MV-4-11 (cell line): ENCODE results near the gene AK9.
A peak's percentile ranks its signal among the peaks of the same experiment; 100 is the strongest.

ENCODE experiments used
- DNase-seq: peaks from one replicate; lab custom pipeline; 2025; lab: John Stamatoyannopoulos, UW

The AK9 gene

DNA sequence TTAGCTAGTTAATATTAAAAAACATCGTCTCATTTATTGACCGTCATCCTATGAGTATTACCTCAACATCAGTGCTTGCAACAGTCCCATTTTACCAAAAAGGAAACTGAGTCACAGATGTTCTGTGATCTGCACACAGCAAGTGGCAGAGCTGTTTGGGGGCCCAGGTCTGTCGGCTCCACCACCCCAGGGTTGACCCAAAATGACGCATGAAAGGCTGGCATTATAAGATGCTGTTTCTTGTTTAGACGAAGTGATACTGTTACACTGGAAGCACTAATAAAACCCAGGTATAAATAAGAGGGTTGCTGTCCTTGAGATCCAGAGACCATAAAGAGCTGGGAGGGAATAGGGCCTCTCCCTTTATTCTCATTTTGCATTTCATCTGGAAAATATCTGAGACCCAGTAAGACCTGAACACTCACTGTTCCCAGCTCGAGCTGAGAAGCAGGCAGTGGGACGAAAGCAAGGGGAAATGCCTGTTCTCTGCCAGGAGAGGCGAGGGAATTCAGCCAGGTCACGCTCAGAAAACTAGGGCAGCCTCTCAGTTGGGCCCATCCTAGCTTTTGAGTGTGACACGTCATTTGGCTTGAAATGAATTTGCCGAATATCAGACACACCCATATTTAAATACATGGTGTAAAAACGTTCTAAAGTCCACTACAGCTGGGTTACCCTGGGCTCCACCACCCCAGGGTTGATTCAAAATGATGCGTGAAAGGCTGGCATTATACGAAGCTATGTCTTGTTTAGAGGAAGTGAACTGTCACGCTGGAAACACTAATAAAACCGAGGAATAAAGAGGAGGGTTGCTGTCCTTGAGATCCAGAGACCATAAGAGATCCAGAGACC lies 234.1 kb downstream of the AK9 start:
- DNase-seq, result no peak

DNA sequence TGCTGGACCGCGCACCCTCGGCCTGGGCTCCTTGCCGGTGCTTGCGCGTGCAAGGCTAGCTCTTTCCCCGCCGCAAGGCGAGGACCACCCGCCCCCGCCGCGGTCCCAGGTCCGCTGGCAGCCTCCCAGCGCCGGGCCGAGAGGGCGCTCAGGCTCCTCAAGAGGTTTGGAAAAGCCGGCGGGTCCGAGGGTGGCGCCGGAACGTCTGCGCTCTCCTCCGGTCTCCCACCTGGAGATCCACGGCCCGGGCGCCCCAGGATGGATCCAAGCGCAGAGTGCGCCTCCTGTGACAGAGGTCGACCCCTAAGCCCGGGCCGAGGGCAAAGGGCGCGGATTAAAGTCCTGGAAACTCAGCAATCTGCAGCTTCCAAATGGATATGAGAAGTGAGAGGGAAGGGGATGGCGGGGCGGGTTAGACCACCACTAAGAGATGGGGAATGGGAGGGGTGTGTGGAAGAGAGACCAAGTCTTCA lies 234.9 kb downstream of the AK9 start:
- no peak for DNase-seq

DNA sequence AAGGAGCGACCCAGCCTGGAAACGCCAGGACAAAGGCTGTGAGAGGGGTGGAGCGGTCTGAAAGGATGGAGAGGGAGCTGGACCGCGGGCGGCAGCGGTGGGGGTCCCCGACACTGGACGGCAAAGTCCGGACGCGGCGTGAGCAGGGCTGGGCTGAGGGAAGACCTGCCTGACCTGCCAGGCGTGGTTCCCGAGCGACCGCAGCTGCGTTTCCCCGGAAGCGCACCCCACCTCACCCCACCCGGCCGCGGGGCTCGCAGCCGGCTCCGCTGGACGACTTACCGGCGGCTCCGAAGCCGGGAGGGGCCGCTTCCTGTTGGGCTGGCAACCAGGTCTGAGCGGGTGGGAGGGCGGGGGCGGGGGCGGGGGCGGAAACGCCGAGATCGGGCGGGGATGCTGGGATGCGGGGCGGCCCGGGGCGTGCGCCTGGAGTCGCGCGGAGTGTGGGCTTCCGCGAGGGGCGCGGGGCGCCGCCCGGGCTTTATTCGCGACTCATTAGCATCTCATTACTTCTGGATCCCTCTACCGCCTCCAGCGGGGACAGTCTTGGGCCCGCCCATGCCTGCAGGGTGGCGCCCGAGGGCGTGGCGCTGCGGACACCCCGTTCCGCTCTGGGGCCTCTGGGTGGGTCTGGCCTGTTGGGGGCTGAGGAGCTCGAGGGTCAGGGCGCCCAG lies 235.4 kb downstream of the AK9 start, which contains the start of gene MICAL1:
Gene MICAL1, minus strand, starts transcription at position 336 of the 674 bp plus-strand sequence. CDS start 1,576 bp downstream, outside the sequence.
- peak; percentile 81 for DNase-seq

DNA sequence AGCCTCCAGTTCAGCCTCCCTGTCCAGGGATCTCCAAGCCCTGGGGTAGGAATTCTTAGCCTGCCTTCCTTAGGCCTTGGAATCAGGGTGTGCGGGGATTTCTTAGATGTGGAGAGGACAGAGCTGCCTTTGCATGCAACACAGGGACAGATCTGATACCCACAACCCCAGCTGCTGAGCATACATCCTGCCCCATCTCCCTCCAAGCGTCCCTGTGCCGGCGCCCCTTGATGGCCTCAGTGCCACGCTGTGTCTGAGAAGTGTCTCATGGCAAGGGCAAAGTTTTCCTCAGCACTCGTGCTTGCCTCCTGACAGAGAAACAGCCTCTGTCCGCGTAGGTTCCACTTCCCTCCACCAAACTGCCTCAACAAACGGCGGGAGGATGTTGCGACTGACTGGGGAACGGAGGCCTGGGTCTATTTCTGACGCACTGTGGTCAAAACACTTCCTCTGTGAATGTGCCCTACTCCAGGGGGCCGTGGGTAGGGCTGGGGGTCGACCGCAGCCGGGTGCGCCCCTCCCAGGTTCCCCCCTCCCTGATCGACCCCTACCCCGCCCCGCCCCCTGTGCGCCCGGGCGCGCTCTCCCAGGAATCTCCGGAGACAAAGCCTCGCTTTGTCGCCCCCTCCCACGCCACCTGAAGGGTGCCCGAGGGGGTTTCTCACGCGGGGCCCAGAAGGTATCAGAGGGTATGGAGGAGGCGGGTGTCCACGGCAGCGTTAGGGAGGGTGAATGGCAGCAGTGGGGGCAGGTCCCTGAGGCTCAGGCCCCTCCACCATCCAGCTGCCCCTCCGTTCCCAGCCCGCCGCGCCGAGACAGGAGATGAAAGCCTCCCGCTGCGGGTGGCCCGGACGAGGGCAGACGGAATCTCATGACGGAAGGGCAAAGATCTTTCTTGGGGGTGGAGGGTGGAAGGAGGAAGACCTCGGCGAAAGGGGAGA lies 236.2 kb downstream of the AK9 start:
- DNase-seq, result peak; percentile 89

DNA sequence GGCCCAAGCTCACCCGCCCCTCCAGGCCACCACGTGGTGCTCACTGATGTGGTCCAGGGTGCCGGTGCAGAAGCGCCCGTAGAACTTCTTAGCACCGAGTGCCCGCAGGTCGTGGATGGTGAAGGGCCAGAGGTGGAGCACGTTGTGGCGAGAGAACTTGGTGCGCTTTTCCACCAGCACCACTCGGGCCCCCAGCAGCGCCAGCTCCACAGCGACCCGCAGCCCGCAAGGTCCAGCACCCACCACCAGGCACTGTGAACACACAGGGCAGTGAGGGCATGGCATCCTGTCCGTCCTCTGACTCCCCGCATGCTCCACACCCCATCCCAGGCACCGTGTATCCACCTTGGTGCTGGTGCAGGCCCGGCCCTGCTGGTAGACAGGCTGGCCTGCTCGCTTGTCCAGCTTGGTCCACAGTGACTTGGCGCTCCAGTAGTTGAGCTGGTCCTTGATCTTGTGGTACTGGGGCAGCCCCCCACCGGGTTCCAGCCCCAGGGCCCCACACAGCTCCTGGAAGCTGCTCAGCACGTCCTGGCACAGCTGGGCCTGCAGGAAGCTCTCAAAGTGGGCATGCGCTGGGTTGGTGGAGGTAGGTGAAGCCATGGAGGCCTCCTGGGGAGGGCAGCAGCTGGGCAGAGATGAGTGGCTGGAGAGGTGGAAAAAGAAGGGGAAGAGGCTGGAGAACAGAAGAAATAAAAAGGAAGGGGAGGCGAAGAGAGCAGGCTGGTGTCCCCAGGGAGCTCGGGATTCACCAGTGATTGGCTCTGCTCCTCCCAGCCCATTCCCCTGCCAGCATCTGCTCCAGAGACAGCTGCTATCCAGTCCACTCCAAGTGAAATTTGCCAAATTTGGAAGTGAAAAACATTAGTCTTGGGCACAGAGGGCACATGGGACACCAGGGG lies 237.2 kb downstream of the AK9 start:
- DNase-seq, result peak; percentile 12

DNA sequence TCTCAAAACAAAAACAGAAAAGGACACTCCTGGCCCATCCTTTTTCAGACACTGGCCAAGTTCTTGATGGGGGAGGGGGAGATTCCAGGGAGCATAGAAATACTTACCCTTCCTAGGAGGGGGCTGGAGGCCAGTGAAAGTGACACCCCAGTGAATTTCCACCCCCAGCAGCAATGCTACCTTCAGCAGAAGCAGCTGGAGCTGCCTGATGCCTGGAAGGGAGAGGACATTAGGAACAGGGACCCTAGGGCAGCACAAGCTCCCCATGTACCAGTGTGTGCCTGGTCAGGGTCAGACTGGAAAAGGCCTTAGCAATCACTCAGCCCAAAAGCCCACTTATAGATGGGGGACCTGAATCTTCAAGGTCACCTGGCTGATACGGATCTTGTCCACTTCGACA lies 237.8 kb downstream of the AK9 start:
- DNase-seq, result no peak

DNA sequence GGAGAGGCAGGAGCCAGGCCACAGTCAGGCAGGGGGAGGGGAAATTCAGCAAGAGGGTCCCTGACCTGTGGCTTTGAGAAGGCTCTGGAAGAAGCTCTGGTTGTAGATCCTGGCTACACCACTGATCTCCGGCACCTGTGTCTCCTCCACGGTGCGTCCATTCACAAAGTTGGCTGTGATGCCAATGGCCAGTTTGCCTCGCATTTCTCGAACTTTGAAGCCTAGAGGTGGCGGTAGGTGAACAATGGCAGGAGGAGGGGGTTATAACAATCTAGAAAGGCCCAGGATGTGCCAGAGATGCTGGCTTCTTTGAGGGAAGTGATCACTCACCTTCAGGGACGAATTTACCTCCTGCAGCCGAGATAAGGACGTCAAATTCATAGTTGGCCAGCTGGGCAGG lies 238.8 kb downstream of the AK9 start:
- no peak for DNase-seq

DNA sequence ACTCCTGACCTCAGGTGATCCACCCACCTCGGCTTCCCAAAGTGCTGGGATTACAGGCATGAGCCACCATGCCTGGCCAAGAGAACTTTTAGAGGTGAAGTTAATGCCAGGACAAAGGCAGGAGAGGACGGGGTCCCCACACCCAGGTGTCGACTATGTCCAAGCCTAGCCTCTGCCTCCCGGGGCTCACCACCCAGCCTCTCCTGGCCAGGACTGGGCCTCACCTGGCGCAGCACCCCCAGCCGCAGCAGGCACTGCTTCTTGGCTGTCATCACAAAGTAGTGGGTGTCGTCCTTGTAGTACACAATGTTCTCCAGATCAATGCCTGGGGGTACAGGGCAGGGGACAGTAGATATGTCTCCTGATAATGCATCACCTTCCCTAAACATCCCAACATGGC lies 239.6 kb downstream of the AK9 start:
- no peak for DNase-seq

DNA sequence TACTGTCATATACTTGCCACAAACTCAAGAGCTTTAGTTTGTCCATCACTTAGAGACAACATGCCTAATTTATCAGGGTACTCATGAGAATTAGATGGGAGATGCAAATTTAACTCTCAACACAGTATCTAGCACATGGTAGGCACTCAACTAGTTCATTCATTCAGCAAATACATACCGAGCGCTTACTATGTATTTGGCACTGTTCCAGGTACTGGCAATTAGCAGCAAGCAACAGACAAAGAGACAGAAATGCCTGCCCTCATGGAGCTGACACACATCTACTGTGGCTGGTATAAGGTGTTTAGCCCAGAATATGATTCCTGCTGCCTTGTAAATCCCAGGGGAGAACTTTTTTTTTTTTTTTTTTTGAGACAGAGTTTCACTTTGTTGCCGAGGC lies 240.2 kb downstream of the AK9 start:
- DNase-seq, result no peak

DNA sequence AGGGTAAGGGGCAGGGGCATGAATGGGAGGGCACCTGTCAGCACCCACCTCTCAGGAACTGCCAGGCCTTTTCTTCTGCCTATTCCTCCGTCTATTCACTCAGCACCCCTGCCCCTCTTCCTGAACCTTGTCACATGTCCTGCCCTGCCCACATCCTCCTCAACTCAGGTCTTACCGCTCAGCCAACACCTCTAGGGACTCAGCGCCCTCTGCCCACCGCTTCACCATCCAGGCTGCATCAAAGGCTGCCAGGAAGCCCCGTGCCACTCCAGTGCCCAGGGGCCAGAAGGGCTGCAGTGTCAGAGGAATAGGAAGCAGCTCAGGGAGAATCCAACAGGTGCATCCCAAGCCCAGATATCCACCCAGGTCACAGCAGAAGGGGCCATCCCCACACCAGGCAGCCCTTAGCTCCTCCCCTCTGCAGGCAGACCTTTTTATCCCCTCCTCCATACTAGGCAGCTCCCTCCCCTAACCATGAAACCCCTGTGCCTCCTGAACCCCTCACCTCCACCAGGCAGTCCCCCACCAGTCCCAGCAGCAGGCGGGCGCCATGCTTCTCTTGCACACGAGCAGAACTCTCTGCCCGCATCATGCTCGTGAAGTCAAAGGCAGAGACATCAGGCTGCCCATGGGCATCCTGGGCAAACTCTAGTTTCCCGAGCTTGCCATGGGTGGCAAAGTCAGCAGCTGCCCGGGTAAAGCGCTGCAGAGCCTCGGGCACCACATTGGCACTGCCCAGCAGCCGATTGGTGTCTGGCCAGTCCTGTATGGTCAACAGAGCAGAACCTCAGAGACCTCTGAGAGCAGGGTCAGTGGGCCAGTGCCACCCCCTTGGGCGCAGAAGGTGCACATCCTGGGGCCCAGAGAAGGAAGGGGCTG lies 241.0 kb downstream of the AK9 start:
- DNase-seq, result no peak

DNA sequence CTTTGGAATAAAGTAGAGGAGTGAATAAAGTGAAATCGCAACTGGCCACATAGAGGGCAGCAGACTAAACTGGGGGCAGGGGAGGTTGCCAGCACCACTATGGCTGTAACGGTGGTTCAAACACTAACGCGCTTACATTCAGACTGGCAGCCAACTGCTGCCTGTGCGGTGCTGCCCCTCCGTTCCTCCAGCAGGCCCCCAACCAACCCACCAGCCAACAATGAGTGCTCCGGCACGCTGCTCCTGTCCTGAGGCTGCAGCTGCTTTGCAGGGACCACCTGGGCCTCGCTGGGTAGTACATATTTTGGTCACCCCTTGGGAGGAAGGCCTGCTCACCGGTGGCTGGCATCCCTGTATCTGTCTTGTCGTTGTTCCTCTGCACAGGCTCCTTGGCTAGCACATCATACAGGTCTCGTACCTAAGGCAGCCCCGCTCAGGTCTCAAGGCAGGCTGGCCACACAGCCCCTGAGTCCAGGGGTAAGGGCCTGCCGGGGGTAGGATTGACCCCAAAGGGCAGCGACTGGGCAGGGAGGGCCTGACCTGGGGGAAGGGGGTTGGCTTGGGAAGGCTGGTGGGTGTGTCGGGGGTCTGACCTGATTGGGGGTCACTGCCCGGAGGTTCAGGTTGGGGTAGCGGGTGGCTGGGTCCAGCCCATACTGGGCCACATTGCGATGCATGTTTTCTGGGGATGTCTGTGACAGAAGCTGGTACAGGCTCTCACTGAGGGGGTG lies 241.8 kb downstream of the AK9 start:
- no peak for DNase-seq

DNA sequence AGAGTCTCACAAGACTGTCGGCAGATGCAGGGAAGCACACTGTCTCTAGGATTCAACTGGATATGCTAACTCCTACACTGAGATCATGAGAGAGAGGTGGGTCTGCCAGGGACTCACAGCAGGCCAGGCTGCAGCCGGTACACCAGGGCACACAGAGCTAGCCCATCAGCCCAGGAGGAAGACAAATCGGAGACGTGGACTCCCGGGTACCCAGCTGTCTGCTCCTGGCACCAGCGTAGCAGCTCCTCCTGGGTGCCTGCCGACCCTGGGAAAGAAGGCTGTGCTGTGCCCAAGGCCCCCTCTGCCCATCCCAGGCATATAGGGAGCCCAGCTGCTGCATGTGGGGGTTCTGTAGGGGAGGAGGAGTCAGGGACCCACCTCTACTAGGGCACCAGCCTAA lies 242.4 kb downstream of the AK9 start:
- no peak for DNase-seq

DNA sequence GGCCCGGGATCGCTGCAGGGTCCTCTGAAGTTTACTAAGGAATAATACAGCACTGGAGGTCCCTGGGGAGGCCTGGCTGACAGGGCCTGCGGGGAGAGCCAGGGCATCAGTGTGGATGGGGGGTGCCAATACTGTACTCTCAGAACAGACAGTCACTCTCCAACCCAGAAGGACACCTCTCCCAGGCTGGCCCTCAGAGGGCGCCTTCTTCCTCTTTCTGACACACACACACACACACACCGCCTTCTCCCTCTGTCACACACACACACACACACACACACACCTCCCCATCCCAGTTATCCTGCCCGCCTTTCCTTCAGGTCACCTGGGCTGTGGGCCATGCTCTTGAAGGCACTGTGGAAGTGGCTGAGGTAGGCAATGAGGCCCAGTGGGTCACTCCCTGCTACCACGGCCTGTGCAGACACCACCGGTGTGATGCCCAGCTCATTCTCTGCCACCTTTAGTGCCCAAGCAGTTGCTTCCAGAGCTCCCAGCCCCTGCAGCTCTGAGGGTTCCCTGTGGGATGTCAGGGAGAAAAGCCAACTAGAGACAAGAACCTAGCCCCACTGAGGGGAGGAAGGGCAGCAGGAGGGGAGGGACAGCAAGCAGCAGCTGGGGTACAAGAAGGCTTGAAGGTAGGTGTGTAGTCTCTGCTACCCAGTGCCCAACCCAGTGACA lies 243.0 kb downstream of the AK9 start:
- peak; percentile 63 for DNase-seq

DNA sequence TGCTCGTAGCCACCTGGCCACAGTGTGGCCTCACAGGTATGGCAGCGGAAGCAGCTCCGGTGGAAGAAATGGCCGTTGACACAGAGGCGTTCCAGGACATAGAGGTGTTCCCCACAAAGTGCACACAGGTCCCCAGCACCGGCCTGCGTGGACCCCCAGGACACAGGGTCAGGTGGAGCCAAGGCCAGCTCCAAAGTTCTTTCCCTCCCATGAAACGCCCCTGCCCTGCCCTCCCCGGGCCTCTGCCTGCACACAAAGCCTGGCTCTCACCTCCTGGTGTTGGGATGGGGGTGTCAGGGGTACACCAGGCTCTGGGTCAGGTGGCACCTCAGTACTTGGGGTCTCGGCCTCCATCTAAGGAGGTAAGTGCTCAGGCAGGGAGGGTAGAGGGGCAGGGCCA lies 243.9 kb downstream of the AK9 start:
- DNase-seq, result no peak

DNA sequence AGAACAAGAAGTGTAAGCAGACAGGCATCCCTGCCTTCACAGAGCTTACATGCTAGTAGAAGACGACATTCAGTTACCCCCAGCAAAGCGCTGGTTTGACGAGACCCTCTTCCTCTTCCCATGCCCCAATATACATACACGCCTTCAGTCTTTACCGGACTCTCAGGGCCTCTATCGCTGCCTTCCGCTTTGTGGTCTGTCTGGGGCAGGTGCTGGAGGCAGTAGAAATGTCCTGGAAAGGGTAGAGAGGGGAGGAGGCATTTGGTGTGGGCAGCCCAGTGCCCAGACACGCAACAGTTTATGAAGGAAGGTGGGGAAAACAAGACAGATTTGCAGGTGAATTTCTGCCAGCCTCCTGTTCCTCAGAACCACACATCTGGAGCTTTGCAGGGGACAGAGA lies 244.5 kb downstream of the AK9 start:
- no peak for DNase-seq

DNA sequence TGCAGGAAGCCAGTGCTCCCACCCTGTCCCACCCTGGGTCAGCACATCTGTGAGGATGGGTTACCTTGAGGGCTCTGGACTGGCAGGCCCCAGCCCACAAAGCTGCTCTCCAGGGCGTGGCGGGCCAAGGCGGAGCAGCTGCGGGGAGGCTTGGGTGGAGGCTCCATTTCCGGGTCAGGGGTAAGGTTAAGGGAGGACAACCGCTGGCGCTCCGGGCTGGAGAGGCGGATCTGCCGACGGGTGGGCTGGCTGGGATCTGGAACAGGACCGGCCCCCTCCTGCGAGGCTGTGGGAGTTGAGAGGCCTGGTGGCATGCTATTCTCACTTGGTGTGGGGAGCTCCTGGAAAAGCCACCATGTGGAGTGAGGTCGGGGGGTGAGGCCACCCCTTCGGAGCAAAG lies 244.9 kb downstream of the AK9 start:
- DNase-seq, result no peak

DNA sequence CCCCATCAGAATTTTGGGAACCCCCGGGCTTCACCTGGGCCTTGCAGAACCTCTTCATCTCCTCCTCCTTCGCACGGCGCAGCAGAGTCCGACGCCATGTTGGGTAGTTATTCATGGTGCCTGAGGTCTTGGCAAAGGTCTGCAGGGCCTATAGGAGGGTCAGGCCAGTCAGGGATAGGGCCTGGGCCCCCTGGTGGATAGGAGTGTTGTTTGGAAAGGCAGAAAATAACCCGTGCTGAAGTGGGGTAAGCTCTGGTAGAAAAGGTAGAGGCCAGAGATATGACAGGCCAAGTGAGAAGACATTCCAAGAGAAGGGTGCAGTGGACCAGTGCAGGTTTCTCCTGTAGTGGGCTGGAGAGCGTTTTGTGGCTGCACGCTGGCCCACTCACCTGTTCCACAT lies 245.6 kb downstream of the AK9 start:
- no peak for DNase-seq

DNA sequence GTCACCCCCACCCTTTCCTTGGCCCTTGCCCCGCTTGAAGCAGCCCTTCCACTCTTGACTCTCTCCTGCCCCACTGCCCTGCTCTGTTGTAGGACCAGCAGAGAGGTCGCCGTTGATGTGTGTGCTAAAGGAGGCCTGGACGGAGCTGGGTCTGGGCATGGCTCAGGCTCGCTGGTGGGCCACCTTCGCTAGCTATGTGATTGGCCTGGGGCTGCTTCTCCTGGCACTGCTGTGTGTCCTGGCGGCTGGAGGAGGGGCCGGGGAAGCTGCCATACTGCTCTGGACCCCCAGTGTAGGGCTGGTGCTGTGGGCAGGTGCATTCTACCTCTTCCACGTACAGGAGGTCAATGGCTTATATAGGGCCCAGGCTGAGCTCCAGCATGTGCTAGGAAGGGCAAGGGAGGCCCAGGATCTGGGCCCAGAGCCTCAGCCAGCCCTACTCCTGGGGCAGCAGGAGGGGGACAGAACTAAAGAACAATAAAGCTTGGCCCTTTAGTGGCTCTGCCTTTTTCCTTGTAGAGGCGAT lies 247.5 kb downstream of the AK9 start:
- no peak for DNase-seq
